ENCODE results near the gene TSPAN14.
A peak's percentile ranks its signal among the peaks of the same experiment; 100 is the strongest.

The TSPAN14 gene

GRCh38 chr10:80535671-80536360, 81.7 kb downstream of the TSPAN14 start:
- H3K36me3 ChIP-seq (ENCODE audit: low read length) = no peaks in the 10 kb centered on the region
- H4K20me1 ChIP-seq (ENCODE audit: low read depth, low read length) = no peaks in the 10 kb centered on the region
- H3K27ac ChIP-seq (ENCODE audit: low read depth, low read length) = no peak overlapping the region
- H3K9me3 ChIP-seq (ENCODE audit: insufficient read depth, low read length) = no peaks in the 10 kb centered on the region
- no peaks in the 10 kb centered on the region for H3K27me3 ChIP-seq (ENCODE audit: low read length)
- TF ChIP-seq CTCF (IDR thresholded peaks at IDR 0.05; ENCODE audit: insufficient read depth, low read length, poor library complexity, severe bottlenecking) (peak; percentile 52), EZH2phosphoT487 (conservative IDR thresholded peaks at IDR 0.05; ENCODE audit: low read length) (no peak)
- H3K9ac ChIP-seq (ENCODE audit: low read length) = peak overlapping the region; percentile 47
- H3K79me2 ChIP-seq (ENCODE audit: insufficient read depth, low read length) = no peaks in the 10 kb centered on the region
- H2AFZ ChIP-seq (ENCODE audit: low read depth, low read length, severe bottlenecking) = peak overlapping the region; percentile 91
- H3K9me2 ChIP-seq (replicated peaks; ENCODE audit: insufficient read depth, low read length) = no peaks in the 10 kb centered on the region
- peak overlapping the region; percentile 14 for H3K4me3 ChIP-seq (ENCODE audit: insufficient read depth, low read length, poor library complexity, severe bottlenecking)
- no peaks in the 10 kb centered on the region for H3F3A ChIP-seq (ENCODE audit: insufficient read depth)
- H3K4me2 ChIP-seq (ENCODE audit: low read depth, low read length, poor library complexity, severe bottlenecking) = peak overlapping the region; percentile 41

GRCh38 chr10:80536361-80536835, 82.3 kb downstream of the TSPAN14 start:
- Histone ChIP-seq H3K4me2 (ENCODE audit: low read depth, low read length, poor library complexity, severe bottlenecking) (peak overlapping the region; percentile 41), H3F3A (ENCODE audit: insufficient read depth) (no peaks in the 10 kb centered on the region), H3K9ac (ENCODE audit: low read length) (peak overlapping the region; percentile 47), H3K27ac (ENCODE audit: low read depth, low read length) (no peak overlapping the region), H2AFZ (ENCODE audit: low read depth, low read length, severe bottlenecking) (peak overlapping the region; percentile 91), H3K4me3 (ENCODE audit: insufficient read depth, low read length, poor library complexity, severe bottlenecking) (peak overlapping the region; percentile 9), H3K27me3 (ENCODE audit: low read length) (no peaks in the 10 kb centered on the region), H4K20me1 (ENCODE audit: low read depth, low read length) (no peaks in the 10 kb centered on the region), H3K9me3 (ENCODE audit: insufficient read depth, low read length) (no peaks in the 10 kb centered on the region), H3K36me3 (ENCODE audit: low read length) (no peaks in the 10 kb centered on the region), H3K9me2 (replicated peaks; ENCODE audit: insufficient read depth, low read length) (no peaks in the 10 kb centered on the region), H3K79me2 (ENCODE audit: insufficient read depth, low read length) (no peaks in the 10 kb centered on the region)
- TF ChIP-seq CTCF (IDR thresholded peaks at IDR 0.05; ENCODE audit: insufficient read depth, low read length, poor library complexity, severe bottlenecking) (no peak), EZH2phosphoT487 (conservative IDR thresholded peaks at IDR 0.05; ENCODE audit: low read length) (no peak)

- Histone ChIP-seq H3K27ac (ENCODE audit: low read depth, low read length) (no peak overlapping the region), H2AFZ (ENCODE audit: low read depth, low read length, severe bottlenecking) (no peak overlapping the region), H3K36me3 (ENCODE audit: low read length) (no peaks in the 10 kb centered on the region), H3K79me2 (ENCODE audit: insufficient read depth, low read length) (no peaks in the 10 kb centered on the region), H3K9me2 (replicated peaks; ENCODE audit: insufficient read depth, low read length) (no peaks in the 10 kb centered on the region), H3K27me3 (ENCODE audit: low read length) (no peaks in the 10 kb centered on the region), H4K20me1 (ENCODE audit: low read depth, low read length) (no peaks in the 10 kb centered on the region), H3F3A (ENCODE audit: insufficient read depth) (no peaks in the 10 kb centered on the region), H3K4me2 (ENCODE audit: low read depth, low read length, poor library complexity, severe bottlenecking) (no peak overlapping the region), H3K9ac (ENCODE audit: low read length) (no peak overlapping the region), H3K4me3 (ENCODE audit: insufficient read depth, low read length, poor library complexity, severe bottlenecking) (no peak overlapping the region), H3K9me3 (ENCODE audit: insufficient read depth, low read length) (no peaks in the 10 kb centered on the region)
- TF ChIP-seq CTCF (IDR thresholded peaks at IDR 0.05; ENCODE audit: insufficient read depth, low read length, poor library complexity, severe bottlenecking) (no peak), EZH2phosphoT487 (conservative IDR thresholded peaks at IDR 0.05; ENCODE audit: low read length) (no peak)
Observed at GRCh38 chr10:80537086-80537735, 83.1 kb downstream of the TSPAN14 start.
